GM23248 (cell line): ENCODE data around the gene CHRNA3.

ENCODE experiments used
- EZH2 ChIP-seq: fragments of 200-600 bp; sonication (generic); IDR thresholded peaks from 2 replicates; pipeline ENCODE4 v1.6.1; 2018; ENCODE audit warnings: antibody characterized with exemption, mild to moderate bottlenecking; ENCODE audit not compliant: insufficient read depth, poor library complexity, severe bottlenecking
- EZH2phosphoT487 ChIP-seq: fragments of 200-600 bp; sonication (generic); IDR thresholded peaks from 2 replicates; pipeline ENCODE4 v1.6.1; 2018; ENCODE audit warnings: antibody characterized with exemption, moderate library complexity, mild to moderate bottlenecking, low read depth; ENCODE audit not compliant: insufficient read depth

GRCh38 chr15:78615151-78615589 is 5.6 kb downstream of the CHRNA3 start:
- TF ChIP-seq EZH2phosphoT487 (no peak), EZH2 (no peak)
